Measurements from ENCODE around the gene IKZF2. TPM values are rescaled to one million over a fixed set of nuclear protein-coding genes. Genes with fewer than 3 reads are reported as not detected.

The IKZF2 gene
- total and polyA plus RNA-seq, 10 of the 15 experiments (the other 5 are each of a cell fraction or from before 2014, with no cell fraction given), result 15.2 to 266 (median 87.2) TPM

- peak; percentile 36; the same call in 1 of the 2 replicates for TF ChIP-seq RUNX3 (IDR thresholded peaks at IDR 0.05; ENCODE audit: low read length)
- no peak for TF ChIP-seq POLR2AphosphoS5 (IDR thresholded peaks at IDR 0.05; ENCODE audit: low read length)
- no peak for TF ChIP-seq BMI1 (IDR thresholded peaks at IDR 0.05; ENCODE audit: borderline replicate concordance)
- no peak for TF ChIP-seq SREBF1 (IDR thresholded peaks at IDR 0.05; ENCODE audit: low read length)
- no peak for TF ChIP-seq PRDM15 (CRISPR knock-in tag; IDR thresholded peaks at IDR 0.05)
- TF ChIP-seq BHLHE40 (IDR thresholded peaks at IDR 0.05; ENCODE audit: borderline replicate concordance in 1 of 2, low read depth in 2 of 2, low read length in 1 of 2), result no peak
- peak in 1 of 2 experiments; percentile 19; a peak in 2 of 4 replicates for TF ChIP-seq EP300 (IDR thresholded peaks at IDR 0.05; ENCODE audit: borderline replicate concordance in 1 of 2, control insufficient read depth in 1 of 2, low read depth in 2 of 2, low read length in 2 of 2)
- no peak for TF ChIP-seq BCL3 (IDR thresholded peaks at IDR 0.05; ENCODE audit: borderline replicate concordance, insufficient read depth, low read depth, low read length, poor library complexity, severe bottlenecking)
- no peak for TF ChIP-seq FOXK2 (IDR thresholded peaks at IDR 0.05)
- TF ChIP-seq CUX1 (IDR thresholded peaks at IDR 0.05; ENCODE audit: insufficient replicate concordance, low read depth, low read length), result no peak
- no peak for TF ChIP-seq IRF4 (IDR thresholded peaks at IDR 0.05; ENCODE audit: low read depth, low read length)
- TF ChIP-seq RELB (IDR thresholded peaks at IDR 0.05; ENCODE audit: low read depth), result peak; percentile 59; the same call in 1 of the 2 replicates
- TF ChIP-seq SRF (IDR thresholded peaks at IDR 0.05; ENCODE audit: low read depth in 2 of 2, low read length in 2 of 2), result no peak
- TF ChIP-seq RCOR1 (conservative IDR thresholded peaks at IDR 0.05; ENCODE audit: low read depth, low read length), result no peak
Measured at GRCh38 chr2:213166109-213166508, 14.7 kb upstream of the IKZF2 start (continued).

Measured in GM12878 (cell line).